Endothelial cell of umbilical vein (primary cell): Measurements from ENCODE around the gene ZNF678. TPM values are rescaled to one million over a fixed set of nuclear protein-coding genes. Genes with fewer than 3 reads are reported as not detected.

Experiments used
- BruUV-seq: library from RNA; stranded (reverse); fragments of 400-500 nt; replicated peaks from 2 replicates; lab custom pipeline; 2021; lab: Mats Ljungman, UMichigan
- CTCF ChIA-PET: fragments of 300-600, 350-600 bp; sonication (Branson Sonifier 250); formaldehyde crosslinking; loops from one replicate; lab custom pipeline; 2021; ENCODE audit warnings: antibody characterized with exemption, inconsistent platforms; lab: Charles Lee
- POLR2A ChIA-PET: fragments of 300-600, 350-600 bp; sonication (Branson Sonifier 250); formaldehyde crosslinking; loops from one replicate; lab custom pipeline; 2021; ENCODE audit warnings: antibody characterized with exemption, inconsistent platforms; lab: Charles Lee
- DNase-seq: peaks from one replicate; pipeline ENCODE4 v3.0.0-alpha.2; 2011; ENCODE audit warnings: low read depth, low spot score
- FAIRE-seq: peaks from 2 replicates; lab custom pipeline; 2011; peaks lifted over from hg19 to GRCh38; lab: Jason Lieb, UNC
- H2AFZ ChIP-seq: 2 replicates; pipeline ENCODE4 v1.6.0; 2012; ENCODE audit warnings: low read depth, low read length, control low read depth, inconsistent platforms
- H3K27ac ChIP-seq: 2 replicates; pipeline ENCODE4 v1.5.1; 2011; ENCODE audit warnings: low read depth, mild to moderate bottlenecking, control low read depth, low read length, moderate library complexity; ENCODE audit not compliant: insufficient read depth
- H3K27me3 ChIP-seq, 2 experiments: 2 replicates each; pipeline versions ENCODE4 v1.6.0 to v1.6.1; 2011; ENCODE audit warnings: low read length in 2 of 2, mixed read lengths in 1 of 2; ENCODE audit not compliant: control insufficient read depth in 2 of 2, insufficient read depth in 2 of 2
- H3K36me3 ChIP-seq, 2 experiments: 2 replicates in 1 of 2; 3 replicates in 1 of 2; pipeline ENCODE4 v1.5.1; 2011; ENCODE audit warnings: low read length in 2 of 2, mild to moderate bottlenecking in 1 of 2, moderate library complexity in 1 of 2; ENCODE audit not compliant: control insufficient read depth in 2 of 2, insufficient read depth in 2 of 2; ENCODE audit errors: extremely low read depth in 1 of 2
- H3K4me1 ChIP-seq: 3 replicates; pipeline ENCODE4 v1.5.1; 2011; ENCODE audit warnings: mild to moderate bottlenecking, low read length; ENCODE audit not compliant: control insufficient read depth, insufficient read depth; ENCODE audit errors: extremely low read depth
- H3K4me2 ChIP-seq: 2 replicates; pipeline ENCODE4 v1.6.1; 2011; ENCODE audit warnings: low read length, control low read depth, mixed read lengths; ENCODE audit not compliant: insufficient read depth
- H3K4me3 ChIP-seq, 3 experiments: fragments of 200-600 bp in 1 of 3; sonication (generic), shearing (Covaris generic) in 1 of 3; replicated peaks in 1 of 3; 2 replicates each; pipeline ENCODE4 v1.5.1; 2011 to 2016; ENCODE audit warnings: control low read depth in 3 of 3, low read length in 3 of 3, mild to moderate bottlenecking in 2 of 3, inconsistent platforms in 1 of 3, low read depth in 1 of 3, moderate library complexity in 1 of 3; ENCODE audit not compliant: insufficient read depth in 1 of 3
- H3K79me2 ChIP-seq: 2 replicates; pipeline ENCODE4 v1.6.0; 2012; ENCODE audit warnings: low read length, inconsistent platforms; ENCODE audit not compliant: control insufficient read depth, insufficient read depth
- H3K9ac ChIP-seq: replicated peaks from 2 replicates; pipeline ENCODE3; 2011; ENCODE audit warnings: low read length, control low read depth; ENCODE audit not compliant: insufficient read depth; ENCODE audit errors: extremely low read depth
- H3K9me1 ChIP-seq: replicated peaks from 3 replicates; pipeline ENCODE4 v1.6.0; 2011; ENCODE audit warnings: mild to moderate bottlenecking, low read length; ENCODE audit not compliant: control insufficient read depth, insufficient read depth; ENCODE audit errors: extremely low read depth
- H3K9me3 ChIP-seq: replicated peaks from 2 replicates; pipeline ENCODE4 v1.5.1; 2012; ENCODE audit warnings: low read length, inconsistent platforms; ENCODE audit not compliant: control insufficient read depth, insufficient read depth
- H4K20me1 ChIP-seq: replicated peaks from 2 replicates; pipeline ENCODE3; 2011; ENCODE audit warnings: mild to moderate bottlenecking, low read length; ENCODE audit not compliant: control insufficient read depth, insufficient read depth; ENCODE audit errors: extremely low read depth
- CTCF ChIP-seq, 2 donors: IDR thresholded peaks; 1 replicate in 1 of 2; 2 replicates in 1 of 2; pipeline ENCODE4 v1.5.1; 2011; ENCODE audit warnings: low read length in 2 of 2, mild to moderate bottlenecking in 2 of 2, moderate library complexity in 2 of 2, control low read depth in 1 of 2, inconsistent platforms in 1 of 2, low read depth in 1 of 2; ENCODE audit not compliant: insufficient read depth in 1 of 2; ENCODE audit errors: extremely low read depth in 1 of 2
- EZH2 ChIP-seq: IDR thresholded peaks from 2 replicates; pipeline ENCODE4 v1.6.1; 2012; ENCODE audit warnings: borderline replicate concordance, low read depth, mild to moderate bottlenecking, moderate library complexity, low read length, inconsistent platforms; ENCODE audit not compliant: severe bottlenecking
- FOS ChIP-seq: IDR thresholded peaks from 2 replicates; pipeline ENCODE4 v1.6.1; 2011; ENCODE audit warnings: mild to moderate bottlenecking, low read length, moderate library complexity, borderline replicate concordance; ENCODE audit not compliant: insufficient read depth
- GATA2 ChIP-seq: IDR thresholded peaks from 2 replicates; pipeline ENCODE4 v1.7.0; 2011; ENCODE audit warnings: low read depth, mild to moderate bottlenecking, moderate library complexity, mixed read lengths, low read length; ENCODE audit not compliant: insufficient read length, insufficient read depth
- JUN ChIP-seq: IDR thresholded peaks from 2 replicates; pipeline ENCODE4 v1.6.1; 2011; ENCODE audit warnings: borderline replicate concordance, low read depth; ENCODE audit not compliant: insufficient read length, insufficient read depth
- MYC ChIP-seq: IDR thresholded peaks from one replicate; pipeline ENCODE4 v1.6.1; 2011; ENCODE audit warnings: mild to moderate bottlenecking, low read depth, low read length
- POLR2AphosphoS5 ChIP-seq: IDR thresholded peaks from 2 replicates; pipeline ENCODE4 v1.6.1; 2012; ENCODE audit warnings: low read depth, mild to moderate bottlenecking, control low read depth, low read length, moderate library complexity; ENCODE audit not compliant: insufficient read depth
- dilution Hi-C: fragments of 300-500 bp; cut with MboI; formaldehyde crosslinking; loops from one replicate; pipeline ENCODE4 v1.15.0; 2019; ENCODE audit warnings: low sequenced_read_pairs; ENCODE audit not compliant: extremely low pct_ligation_motif_present
- intact Hi-C: fragments of 100-400 bp; cut with micrococcal nuclease; formaldehyde crosslinking; loops from one replicate; pipeline ENCODE4 v1.10.0; 2022
- polyA plus RNA-seq, 4 experiments: library from polyadenylated mRNA; depleted of rRNA in 3 of 4; stranded (reverse) in 3 of 4; unstranded in 1 of 4; fragments of >200 nt; gene quantifications; 2 replicates each; pipeline versions ENCODE4 v1.2.1 to v1.2.3, GENCODE V29; 2011 to 2012; ENCODE audit warnings: missing spikeins in 1 of 4
- total RNA-seq: library from RNA; stranded (reverse); gene quantifications from 2 replicates; pipeline ENCODE4 v1.2.3, GENCODE V29; 2021

Gene ZNF678
- total and polyA plus RNA-seq, 2 donors (not counting 3 experiments of a cell fraction or from before 2014, with no cell fraction given), result 2.1 to 7.7 TPM

DNA sequence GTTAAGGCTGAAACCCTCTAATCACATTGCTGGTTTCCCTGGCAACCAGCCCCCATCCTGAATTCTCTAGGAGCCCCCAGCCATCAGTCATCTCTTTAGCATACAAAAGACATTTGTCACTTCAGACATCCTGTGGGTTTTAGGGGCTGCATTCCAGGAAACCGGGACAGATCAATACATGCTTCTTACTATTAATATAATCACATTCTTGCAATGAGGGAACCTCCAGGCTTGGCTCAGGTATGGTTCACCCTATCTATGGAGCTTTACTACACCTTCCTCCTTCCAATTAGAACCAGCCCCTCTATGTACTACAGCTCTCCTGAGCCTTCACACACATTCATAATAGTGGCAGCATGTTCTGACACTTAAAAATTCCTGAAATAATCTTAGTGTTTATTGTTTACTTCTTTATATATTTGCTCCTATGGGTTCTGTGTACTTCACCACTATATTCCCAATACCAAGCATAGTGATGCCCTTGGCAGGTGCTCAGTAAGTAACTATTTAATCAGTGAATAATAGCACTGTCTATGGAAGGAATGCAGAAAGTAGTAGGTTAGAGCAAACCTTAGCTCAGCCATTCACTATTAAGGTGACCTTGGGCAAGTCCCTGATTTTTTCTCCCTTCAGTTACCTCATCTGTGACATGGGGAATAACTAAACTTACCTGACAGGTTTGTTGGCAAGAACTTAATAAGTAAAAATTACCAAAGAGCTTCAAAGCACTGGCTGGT, 59.6 kb downstream of the ZNF678 start:
- Histone ChIP-seq H3K9ac (no peak overlapping the region), H4K20me1 (no peaks in the 10 kb centered on the region), H3K9me3 (no peaks in the 10 kb centered on the region), H3K27me3 (no peaks in the 10 kb centered on the region), H3K4me3 (no peak overlapping the region), H3K4me1 (no peaks in the 10 kb centered on the region), H3K9me1 (no peaks in the 10 kb centered on the region), H3K36me3 (no peaks in the 10 kb centered on the region), H2AFZ (no peak overlapping the region), H3K4me2 (no peak overlapping the region), H3K27ac (no peak overlapping the region), H3K79me2 (no peaks in the 10 kb centered on the region)
- intact Hi-C loops (no loop called here), dilution Hi-C loops (no loop called here)
- TF ChIP-seq JUN (no peak), GATA2 (no peak), POLR2AphosphoS5 (no peak)
- BruUV-seq, result no TSS peak
- ChIA-PET CTCF (no interaction called here), POLR2A (no interaction called here)
- no peak for FAIRE-seq
- DNase-seq, result no peak

DNA sequence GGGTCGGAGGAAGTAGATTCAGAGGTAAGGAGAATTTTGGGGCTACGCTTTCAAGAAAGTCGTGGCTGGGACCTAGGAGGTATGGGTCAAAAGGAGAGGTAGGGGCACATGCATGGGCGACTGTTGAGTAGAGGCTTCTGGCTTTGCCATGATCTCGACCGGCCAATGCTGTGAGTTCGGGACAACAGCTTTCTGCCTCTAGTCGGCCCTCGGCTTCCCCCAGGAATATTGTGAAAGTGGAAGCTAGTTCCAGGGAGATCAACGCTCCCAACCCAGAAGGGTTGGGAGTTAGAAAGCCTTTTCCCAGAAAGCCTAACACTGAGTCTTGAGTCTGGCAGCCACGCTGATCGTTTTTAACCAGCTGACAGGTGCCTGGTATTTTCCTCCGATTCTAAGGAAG, 69.0 kb downstream of the ZNF678 start:
- Histone ChIP-seq H3K79me2 (no peaks in the 10 kb centered on the region), H3K9ac (no peak overlapping the region), H3K36me3 (no peaks in the 10 kb centered on the region), H3K9me3 (peaks cover 4% of the 10 kb centered on the region), H3K4me3 (no peak overlapping the region), H3K4me1 (no peaks in the 10 kb centered on the region), H2AFZ (no peak overlapping the region), H3K27me3 (no peaks in the 10 kb centered on the region), H3K4me2 (no peak overlapping the region), H3K27ac (no peak overlapping the region), H4K20me1 (no peaks in the 10 kb centered on the region), H3K9me1 (no peaks in the 10 kb centered on the region)
- no TSS peak for BruUV-seq
- DNase-seq, result no peak
- intact Hi-C loops, result loop anchor here (10.0 kb wide), 1 partner anchor 148 kb away; no protein-coding TSS in a partner anchor
- no peak for TF ChIP-seq FOS
- no peak for TF ChIP-seq CTCF (IDR thresholded peaks at IDR 0.05; ENCODE audit: extremely low read depth in 1 of 2, insufficient read depth in 1 of 2, low read depth in 1 of 2, low read length in 2 of 2)
- TF ChIP-seq MYC, result no peak
- no peak for TF ChIP-seq JUN
- no peak for TF ChIP-seq EZH2
- ChIA-PET POLR2A (no interaction called here), CTCF (interaction anchor here (0.8 kb wide), 1 partner anchor 29 kb away, joined by 3 read pairs; no protein-coding TSS in a partner anchor)
- dilution Hi-C loops, result no loop called here
- no peak for FAIRE-seq
